Inflammatory macrophage (primary cell): ENCODE measurements around the gene ZNF143.
A peak's percentile ranks its signal among the peaks of the same experiment; 100 is the strongest.
"Not testable (repeated sequence)": the region's sequence is repeated elsewhere in the genome, so short reads cannot be mapped to it uniquely, and the experiment has no call there.

Source experiments
- DNase-seq, 2 donors: peaks; one replicate each; pipeline ENCODE4 v3.0.0-alpha.2; 2020 to 2022
- total RNA-seq, 18 experiments: gene quantifications; one replicate each; lab custom pipeline; 2026; ENCODE audit warnings: mixed read lengths in 6 of 18, inconsistent platforms in 2 of 18; lab: John Stamatoyannopoulos, UW

ZNF143 gene
- total RNA-seq = 21.7 to 36.7 (median 27.7) reads per million in 18 experiments

GRCh38 chr11:9460322-9461062 lies at the start of gene ZNF143:
TSS of gene ZNF143 (plus strand) at chr11:9461012. CDS start at chr11:9471309, 10,297 bp downstream.
- DNase-seq = peak; percentile 100

- DNase-seq = no peak
Observed at GRCh38 chr11:9428706-9429105, 32.1 kb upstream of the ZNF143 start.

GRCh38 chr11:9438611-9439010 lies 22.2 kb upstream of the ZNF143 start:
- peak in 1 of 2 donors; percentile 5 for DNase-seq

- no peak for DNase-seq
Observed at GRCh38 chr11:9446230-9446629, 14.6 kb upstream of the ZNF143 start.

- no peak for DNase-seq
Observed at GRCh38 chr11:9448576-9449352, 12.0 kb upstream of the ZNF143 start.

GRCh38 chr11:9452023-9452422 lies 8.8 kb upstream of the ZNF143 start:
- DNase-seq = not testable (repeated sequence)

- DNase-seq = no peak
Observed at GRCh38 chr11:9455722-9456121, 5.1 kb upstream of the ZNF143 start.

GRCh38 chr11:9459667-9460321 lies 1.0 kb upstream of the ZNF143 start:
- peak; percentile 71 to 81 for DNase-seq

- DNase-seq = peak; percentile 81 to 82
Observed at GRCh38 chr11:9461063-9461759, 399 bp downstream of the ZNF143 start.

GRCh38 chr11:9461760-9462134 lies 935 bp downstream of the ZNF143 start:
- DNase-seq = peak; percentile 59 to 60

- DNase-seq = no peak
Observed at GRCh38 chr11:9462172-9462799, 1.5 kb downstream of the ZNF143 start.

- DNase-seq = no peak
Observed at GRCh38 chr11:9462806-9463537, 2.2 kb downstream of the ZNF143 start.

- DNase-seq = no peak
Observed at GRCh38 chr11:9470765-9471164, 10.0 kb downstream of the ZNF143 start.

GRCh38 chr11:9473408-9473807 lies 12.6 kb downstream of the ZNF143 start:
- DNase-seq = no peak

- no peak for DNase-seq
Observed at GRCh38 chr11:9479899-9480298, 19.1 kb downstream of the ZNF143 start.

- no peak for DNase-seq
Observed at GRCh38 chr11:9489080-9489765, 28.4 kb downstream of the ZNF143 start.

- DNase-seq = no peak
Observed at GRCh38 chr11:9490376-9490775, 29.6 kb downstream of the ZNF143 start.

GRCh38 chr11:9493492-9493891 lies 32.7 kb downstream of the ZNF143 start:
- DNase-seq = peak in 1 of 2 donors; percentile 1

GRCh38 chr11:9494316-9494715 lies 33.5 kb downstream of the ZNF143 start:
- DNase-seq = no peak

- DNase-seq = no peak
Observed at GRCh38 chr11:9495803-9496514, 35.1 kb downstream of the ZNF143 start.
